Panc1 (cell line): ENCODE data around the gene ASCC3. TPM values are rescaled to one million over a fixed set of nuclear protein-coding genes. Genes with fewer than 3 reads are reported as not detected.

Experiments
- ATAC-seq: fragments of 200-7000 bp; cut with Tn5 transposase; 2 replicates; pipeline ENCODE4 v1.9.1; 2020; ENCODE audit warnings: mild to moderate bottlenecking, moderate library complexity
- BruUV-seq: library from RNA; stranded (reverse); fragments of 400-500 nt; replicated peaks from 2 replicates; lab custom pipeline; 2021; lab: Mats Ljungman, UMichigan
- CTCF ChIA-PET: fragments of 300-600 bp; sonication (Branson Sonifier 250); formaldehyde crosslinking; loops from one replicate; lab custom pipeline; 2022; ENCODE audit warnings: antibody characterized with exemption; lab: Charles Lee
- POLR2A ChIA-PET: fragments of 300-600 bp; sonication (Branson Sonifier 250); formaldehyde crosslinking; loops from one replicate; lab custom pipeline; 2022; ENCODE audit warnings: antibody characterized with exemption; lab: Charles Lee
- DNase-seq: peaks from one replicate; pipeline ENCODE4 v3.0.0-alpha.2; 2010; ENCODE audit warnings: low read depth, low spot score
- H3K27ac ChIP-seq: 2 replicates; pipeline ENCODE4 v1.5.1; 2011; ENCODE audit warnings: mild to moderate bottlenecking, low read length, inconsistent platforms
- H3K27me3 ChIP-seq: fragments of 200-500 bp; sonication (Bioruptor generic); 2 replicates; pipeline ENCODE4 v1.6.0; 2014; ENCODE audit warnings: low read length, inconsistent platforms; ENCODE audit not compliant: control insufficient read depth, insufficient read depth
- H3K36me3 ChIP-seq: fragments of 200-500 bp; sonication (Bioruptor generic); 2 replicates; pipeline ENCODE4 v1.5.1; 2014; ENCODE audit warnings: inconsistent platforms, mild to moderate bottlenecking, low read length, moderate library complexity; ENCODE audit not compliant: control insufficient read depth, insufficient read depth
- H3K4me1 ChIP-seq: 2 replicates; pipeline ENCODE4 v1.5.1; 2011; ENCODE audit warnings: inconsistent platforms, mild to moderate bottlenecking, low read length, moderate library complexity; ENCODE audit not compliant: control insufficient read depth, insufficient read depth
- H3K4me3 ChIP-seq, 2 experiments: 2 replicates each; pipeline ENCODE4 v1.5.1; 2011 to 2012; ENCODE audit warnings: low read depth in 2 of 2, low read length in 2 of 2, mild to moderate bottlenecking in 2 of 2, inconsistent platforms in 1 of 2, moderate library complexity in 1 of 2
- H3K9me3 ChIP-seq: fragments of 200-500 bp; sonication (Bioruptor generic); 2 replicates; pipeline ENCODE4 v1.5.1; 2014; ENCODE audit warnings: low read depth, mild to moderate bottlenecking, inconsistent platforms, low read length, moderate library complexity; ENCODE audit not compliant: control insufficient read depth, insufficient read depth
- POLR2AphosphoS5 ChIP-seq: IDR thresholded peaks from 2 replicates; pipeline ENCODE4 v1.6.1; 2012; ENCODE audit warnings: mild to moderate bottlenecking, low read depth, low read length, moderate library complexity
- SIN3A ChIP-seq: IDR thresholded peaks from 2 replicates; pipeline ENCODE4 v1.6.1; 2012; ENCODE audit warnings: low read depth, mild to moderate bottlenecking, low read length, moderate library complexity, borderline replicate concordance; ENCODE audit not compliant: insufficient read depth
- TCF7L2 ChIP-seq: IDR thresholded peaks from 2 replicates; pipeline ENCODE4 v1.6.1; 2011; ENCODE audit warnings: mild to moderate bottlenecking, low read depth, low read length, inconsistent platforms
- in situ Hi-C: cut with HindIII; loops from 2 replicates; pipeline ENCODE4 v1.10.0; 2016; ENCODE audit warnings: low sequenced_read_pairs, low pct_unique_long_range_greater_than_20kb
- intact Hi-C: fragments of 100-400 bp; cut with micrococcal nuclease; formaldehyde crosslinking; loops from one replicate; pipeline ENCODE4 v1.10.0; 2022; ENCODE audit not compliant: unreplicated experiment
- total RNA-seq: library from RNA; stranded (reverse); gene quantifications from one replicate; pipeline ENCODE4 v1.2.1, GENCODE V29; 2021; ENCODE audit not compliant: unreplicated experiment
- TF ChIP-seq, protein P1 (sequence below): fragments of 450-650 bp; IDR thresholded peaks from 2 replicates; pipeline ENCODE4 v1.5.1; 2017; ENCODE audit warnings: mild to moderate bottlenecking
- TF ChIP-seq, protein P2 (sequence below), 2 experiments: IDR thresholded peaks; 2 replicates each; pipeline ENCODE4 v1.6.1; 2011 to 2012; ENCODE audit warnings: low read depth in 2 of 2, control low read depth in 1 of 2, low read length in 1 of 2, mild to moderate bottlenecking in 1 of 2, moderate library complexity in 1 of 2; ENCODE audit not compliant: insufficient read depth in 1 of 2

ASCC3 gene
- total RNA-seq, 1 experiment from 2014 or later, result 46.9 TPM

DNA sequence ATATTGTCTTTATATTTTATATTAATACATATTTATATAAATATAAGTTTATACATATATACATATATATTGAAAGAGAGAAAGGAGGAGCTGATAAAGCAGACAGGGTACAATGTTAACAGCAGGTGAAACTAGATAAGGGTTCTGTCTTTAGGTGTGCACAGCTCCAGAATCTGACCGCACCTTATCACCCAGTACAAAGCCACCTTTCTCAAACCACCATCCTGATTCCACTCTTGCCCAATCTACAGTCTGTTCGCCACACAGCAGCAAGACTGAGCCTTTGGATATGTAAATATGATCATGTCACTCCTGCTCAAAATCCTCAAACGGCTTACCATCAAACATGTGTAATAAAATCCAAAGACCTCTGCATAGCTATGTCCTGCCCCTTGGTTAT, 34.7 kb upstream of the ASCC3 start:
- POLR2A ChIA-PET, result interaction anchor here (0.6 kb wide), 1 partner anchor 1036 kb away, joined by 7 read pairs; no protein-coding TSS in a partner anchor
- Histone ChIP-seq H3K4me3 (no peak overlapping the region), H3K27me3 (no peaks in the 10 kb centered on the region), H3K27ac (no peak overlapping the region), H3K4me1 (no peaks in the 10 kb centered on the region), H3K9me3 (no peaks in the 10 kb centered on the region), H3K36me3 (no peaks in the 10 kb centered on the region)
- CTCF ChIA-PET, result no interaction called here
- ATAC-seq, result no peak
- in situ Hi-C loops, result no loop called here
- no peak for DNase-seq
- TF ChIP-seq, protein P1, sequence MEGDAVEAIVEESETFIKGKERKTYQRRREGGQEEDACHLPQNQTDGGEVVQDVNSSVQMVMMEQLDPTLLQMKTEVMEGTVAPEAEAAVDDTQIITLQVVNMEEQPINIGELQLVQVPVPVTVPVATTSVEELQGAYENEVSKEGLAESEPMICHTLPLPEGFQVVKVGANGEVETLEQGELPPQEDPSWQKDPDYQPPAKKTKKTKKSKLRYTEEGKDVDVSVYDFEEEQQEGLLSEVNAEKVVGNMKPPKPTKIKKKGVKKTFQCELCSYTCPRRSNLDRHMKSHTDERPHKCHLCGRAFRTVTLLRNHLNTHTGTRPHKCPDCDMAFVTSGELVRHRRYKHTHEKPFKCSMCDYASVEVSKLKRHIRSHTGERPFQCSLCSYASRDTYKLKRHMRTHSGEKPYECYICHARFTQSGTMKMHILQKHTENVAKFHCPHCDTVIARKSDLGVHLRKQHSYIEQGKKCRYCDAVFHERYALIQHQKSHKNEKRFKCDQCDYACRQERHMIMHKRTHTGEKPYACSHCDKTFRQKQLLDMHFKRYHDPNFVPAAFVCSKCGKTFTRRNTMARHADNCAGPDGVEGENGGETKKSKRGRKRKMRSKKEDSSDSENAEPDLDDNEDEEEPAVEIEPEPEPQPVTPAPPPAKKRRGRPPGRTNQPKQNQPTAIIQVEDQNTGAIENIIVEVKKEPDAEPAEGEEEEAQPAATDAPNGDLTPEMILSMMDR, result no peak
- no peak for TF ChIP-seq SIN3A
- TF ChIP-seq, protein P2, sequence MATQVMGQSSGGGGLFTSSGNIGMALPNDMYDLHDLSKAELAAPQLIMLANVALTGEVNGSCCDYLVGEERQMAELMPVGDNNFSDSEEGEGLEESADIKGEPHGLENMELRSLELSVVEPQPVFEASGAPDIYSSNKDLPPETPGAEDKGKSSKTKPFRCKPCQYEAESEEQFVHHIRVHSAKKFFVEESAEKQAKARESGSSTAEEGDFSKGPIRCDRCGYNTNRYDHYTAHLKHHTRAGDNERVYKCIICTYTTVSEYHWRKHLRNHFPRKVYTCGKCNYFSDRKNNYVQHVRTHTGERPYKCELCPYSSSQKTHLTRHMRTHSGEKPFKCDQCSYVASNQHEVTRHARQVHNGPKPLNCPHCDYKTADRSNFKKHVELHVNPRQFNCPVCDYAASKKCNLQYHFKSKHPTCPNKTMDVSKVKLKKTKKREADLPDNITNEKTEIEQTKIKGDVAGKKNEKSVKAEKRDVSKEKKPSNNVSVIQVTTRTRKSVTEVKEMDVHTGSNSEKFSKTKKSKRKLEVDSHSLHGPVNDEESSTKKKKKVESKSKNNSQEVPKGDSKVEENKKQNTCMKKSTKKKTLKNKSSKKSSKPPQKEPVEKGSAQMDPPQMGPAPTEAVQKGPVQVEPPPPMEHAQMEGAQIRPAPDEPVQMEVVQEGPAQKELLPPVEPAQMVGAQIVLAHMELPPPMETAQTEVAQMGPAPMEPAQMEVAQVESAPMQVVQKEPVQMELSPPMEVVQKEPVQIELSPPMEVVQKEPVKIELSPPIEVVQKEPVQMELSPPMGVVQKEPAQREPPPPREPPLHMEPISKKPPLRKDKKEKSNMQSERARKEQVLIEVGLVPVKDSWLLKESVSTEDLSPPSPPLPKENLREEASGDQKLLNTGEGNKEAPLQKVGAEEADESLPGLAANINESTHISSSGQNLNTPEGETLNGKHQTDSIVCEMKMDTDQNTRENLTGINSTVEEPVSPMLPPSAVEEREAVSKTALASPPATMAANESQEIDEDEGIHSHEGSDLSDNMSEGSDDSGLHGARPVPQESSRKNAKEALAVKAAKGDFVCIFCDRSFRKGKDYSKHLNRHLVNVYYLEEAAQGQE (IDR thresholded peaks at IDR 0.05; ENCODE audit: insufficient read depth in 1 of 2, low read depth in 2 of 2, low read length in 1 of 2), result no peak
- no peak for TF ChIP-seq POLR2AphosphoS5
- intact Hi-C loops, result no loop called here
- no TSS peak for BruUV-seq

DNA sequence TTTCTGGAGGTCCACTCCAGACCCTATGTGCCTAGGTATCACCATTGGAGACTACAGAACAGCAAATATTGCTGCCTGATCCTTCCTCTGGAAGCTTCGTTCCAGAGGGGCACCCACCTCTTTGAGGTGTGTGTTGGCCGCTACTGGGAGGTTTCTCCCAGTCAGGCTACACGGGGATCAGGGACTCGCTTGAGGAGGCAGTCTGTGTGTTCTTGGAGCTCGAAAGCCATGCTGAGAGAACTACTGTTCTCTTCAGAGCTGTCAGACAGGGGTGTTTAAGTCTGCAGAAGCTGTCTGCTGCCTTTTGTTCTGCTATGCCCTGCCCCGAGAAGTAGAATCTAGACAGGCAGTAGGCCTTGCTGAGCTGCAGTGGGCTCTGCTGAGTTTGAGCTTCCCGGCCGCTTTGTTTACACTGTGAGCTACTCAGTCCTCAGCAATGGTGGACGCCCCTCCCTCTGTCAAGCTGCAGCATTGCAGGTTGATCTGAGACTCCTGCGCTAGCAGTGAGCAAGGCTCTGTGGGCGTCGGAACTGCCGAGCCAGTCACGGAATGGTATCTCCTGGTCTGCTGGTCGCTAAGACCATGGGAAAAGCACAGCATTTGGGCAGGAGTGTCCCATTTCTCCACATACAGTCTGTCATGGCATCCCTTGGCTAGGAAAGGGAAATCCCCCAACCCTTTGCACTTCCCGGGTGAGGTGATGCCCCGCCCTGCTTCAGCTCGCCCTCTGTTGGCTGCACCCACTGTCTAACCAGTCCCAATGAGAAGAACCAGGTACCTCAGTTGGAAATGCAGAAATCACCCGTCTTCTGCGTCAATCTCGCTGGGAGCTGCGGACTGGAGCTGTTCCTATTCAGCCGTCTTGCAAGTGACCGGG, 32.5 kb upstream of the ASCC3 start:
- Histone ChIP-seq H3K4me1 (no peaks in the 10 kb centered on the region), H3K9me3 (no peaks in the 10 kb centered on the region), H3K4me3 (no peak overlapping the region), H3K36me3 (no peaks in the 10 kb centered on the region), H3K27ac (no peak overlapping the region), H3K27me3 (no peaks in the 10 kb centered on the region)
- intact Hi-C loops, result no loop called here
- DNase-seq (no peak), ATAC-seq (no peak)
- TF ChIP-seq, protein P1, result no peak
- no peak for TF ChIP-seq TCF7L2
- TF ChIP-seq, protein P2 (IDR thresholded peaks at IDR 0.05; ENCODE audit: insufficient read depth in 1 of 2, low read depth in 2 of 2, low read length in 1 of 2), result no peak
- TF ChIP-seq SIN3A, result no peak
- BruUV-seq, result no TSS peak
- ChIA-PET CTCF (no interaction called here), POLR2A (no interaction called here)
- in situ Hi-C loops, result no loop called here
